Activated naive CD4-positive, alpha-beta T cell (primary cell): ENCODE measurements around the gene RPS3.

Source experiments
- DNase-seq, 4 experiments: peaks; one replicate each; lab custom pipeline; 2025; lab: John Stamatoyannopoulos, UW

Gene RPS3

DNA sequence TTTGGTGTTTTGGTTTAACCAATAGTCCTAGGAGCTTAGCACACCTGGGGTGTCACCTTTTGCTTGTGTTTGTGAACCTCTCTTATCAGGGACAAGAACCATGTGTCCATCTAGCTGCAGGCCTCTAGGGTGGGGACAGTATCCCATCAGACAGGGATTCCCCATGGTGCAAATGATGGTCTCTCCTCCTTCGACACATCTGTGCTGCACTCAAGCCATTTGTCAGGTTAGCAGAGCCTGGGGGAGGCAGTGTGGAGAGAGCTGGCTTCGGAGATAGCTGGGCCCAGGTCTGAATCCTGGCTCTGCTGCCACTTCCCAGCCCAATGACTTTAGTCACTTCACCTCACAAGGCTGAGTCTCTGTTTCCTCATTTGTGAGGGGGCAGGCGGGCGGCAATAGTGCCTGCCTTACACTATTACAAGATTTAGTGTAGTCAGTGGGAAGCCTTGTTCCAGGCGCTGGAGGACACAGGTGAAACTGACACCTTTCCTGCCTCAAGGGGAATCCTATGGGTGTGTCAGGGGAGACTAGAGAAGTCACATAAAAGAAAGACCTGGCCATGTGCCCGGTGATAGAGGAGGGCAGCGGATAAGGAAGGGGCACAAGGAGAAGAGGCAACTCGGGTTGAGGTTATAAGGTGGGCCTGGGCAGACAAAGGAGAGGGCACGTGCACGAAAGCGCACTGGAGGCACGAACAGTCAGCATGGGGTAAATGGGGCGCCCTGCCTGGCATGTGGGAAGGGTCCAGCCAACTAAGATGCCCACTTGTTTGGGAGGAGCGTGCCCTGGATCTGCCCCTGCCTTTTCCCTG, 21.1 kb downstream of the RPS3 start:
- no peak for DNase-seq

DNA sequence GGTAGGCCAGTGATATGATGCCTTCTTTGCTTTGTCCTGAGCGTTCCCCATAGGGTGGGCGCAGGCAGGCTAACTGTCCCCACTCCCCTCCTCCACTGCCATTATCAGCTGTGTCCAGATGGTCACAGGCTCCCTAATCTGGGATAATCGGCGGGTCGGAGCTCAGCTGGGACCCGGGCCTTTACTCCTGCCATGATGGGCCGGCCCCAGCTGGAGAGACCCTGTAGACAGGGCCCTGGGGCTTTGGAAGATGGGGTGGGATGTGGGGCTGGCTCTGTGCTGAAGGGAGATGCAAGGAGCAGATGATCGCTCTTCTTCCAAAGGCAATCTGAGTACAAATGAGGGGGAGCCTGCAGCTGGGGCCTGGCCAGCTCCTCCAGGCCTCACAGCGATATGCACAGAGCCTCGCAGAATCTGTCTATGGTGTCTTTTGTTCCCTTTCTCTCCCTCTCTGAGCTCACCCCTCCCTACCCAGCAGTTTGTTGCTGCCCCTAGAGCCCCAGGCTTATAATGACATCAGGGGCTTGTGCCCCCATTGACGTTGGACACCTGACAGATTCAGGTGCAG, 21.8 kb downstream of the RPS3 start:
- DNase-seq = no peak

DNA sequence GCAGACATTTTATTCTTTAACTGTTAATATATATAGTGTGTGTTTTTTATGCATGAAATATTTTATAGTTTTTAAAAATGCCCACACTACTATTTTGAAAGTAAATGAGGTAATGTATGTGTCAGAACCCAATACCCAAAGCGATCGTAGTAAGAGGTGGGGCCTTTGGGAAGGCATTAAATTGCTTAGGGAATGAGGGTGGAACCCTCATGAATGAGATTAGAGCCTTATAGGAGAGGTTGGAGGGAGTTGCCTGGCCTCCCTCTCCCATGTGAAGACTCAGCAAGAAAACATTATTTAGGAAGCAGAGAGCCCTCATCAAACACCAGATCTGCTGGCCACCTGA, 22.6 kb downstream of the RPS3 start:
- no peak for DNase-seq

DNA sequence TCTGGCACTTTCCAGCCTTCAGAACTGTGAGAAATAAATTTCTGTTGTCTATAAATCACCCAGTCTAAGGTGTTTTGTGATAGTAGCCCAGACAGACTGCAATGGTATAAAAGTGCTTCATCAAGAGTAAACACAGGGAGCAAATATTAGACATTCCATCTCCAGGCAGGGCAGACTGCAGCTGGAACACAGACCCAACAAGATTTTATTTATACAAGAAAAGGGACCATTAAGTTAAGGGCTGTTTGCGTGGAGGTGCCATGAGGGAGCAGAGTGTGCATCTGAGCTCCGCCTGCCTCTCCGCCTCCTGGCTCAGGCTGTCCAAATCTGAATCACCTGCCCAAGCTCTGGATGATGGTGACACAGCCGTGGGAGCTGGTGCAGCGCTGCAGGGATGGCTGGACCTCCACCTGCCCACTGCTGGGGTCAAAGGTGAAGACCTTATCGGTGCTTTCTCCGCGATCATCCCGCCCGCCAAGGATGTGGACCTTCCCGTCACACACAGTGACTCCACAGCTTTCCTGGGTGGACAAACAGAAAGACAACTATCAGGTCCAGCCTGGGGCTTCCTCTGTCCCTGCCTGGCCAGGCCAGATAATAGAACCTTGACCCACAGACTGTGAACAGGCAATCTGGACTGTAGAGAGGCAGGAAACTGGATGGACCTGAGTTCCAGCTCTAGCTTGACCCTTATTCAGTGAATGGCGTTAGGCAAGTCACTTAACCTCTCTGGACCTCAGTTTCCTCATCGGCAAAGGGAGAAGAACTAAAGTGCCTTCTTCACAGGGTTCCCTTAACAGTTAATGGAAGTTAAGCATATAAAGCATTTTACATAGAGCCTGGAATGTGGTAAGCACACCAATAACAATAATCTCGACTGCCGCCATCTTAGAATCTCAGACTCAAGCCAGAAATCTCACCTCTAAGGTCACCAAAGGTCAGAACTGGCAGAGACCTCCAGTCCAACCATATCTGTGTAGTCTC, 23.2 kb downstream of the RPS3 start:
- DNase-seq = no peak

DNA sequence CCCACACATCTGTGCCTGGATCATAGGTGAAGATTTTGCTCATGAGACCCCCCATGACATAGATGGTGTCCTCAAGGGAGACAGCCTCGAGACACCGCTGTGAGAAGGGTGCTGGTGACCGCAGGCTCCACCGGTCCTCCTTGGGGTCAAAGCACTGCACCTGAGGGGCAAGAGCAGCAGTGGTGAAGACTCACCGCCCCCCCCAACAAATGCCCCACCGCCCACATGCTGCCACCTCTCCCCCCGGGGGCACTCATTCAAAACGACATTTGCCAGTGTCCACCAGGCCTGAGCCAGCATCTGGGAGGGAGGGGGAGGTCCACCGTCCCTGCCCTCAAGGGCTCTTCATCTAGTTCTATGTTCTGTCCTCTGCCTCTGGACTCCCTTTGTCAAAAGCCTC, 24.4 kb downstream of the RPS3 start:
- DNase-seq = no peak

DNA sequence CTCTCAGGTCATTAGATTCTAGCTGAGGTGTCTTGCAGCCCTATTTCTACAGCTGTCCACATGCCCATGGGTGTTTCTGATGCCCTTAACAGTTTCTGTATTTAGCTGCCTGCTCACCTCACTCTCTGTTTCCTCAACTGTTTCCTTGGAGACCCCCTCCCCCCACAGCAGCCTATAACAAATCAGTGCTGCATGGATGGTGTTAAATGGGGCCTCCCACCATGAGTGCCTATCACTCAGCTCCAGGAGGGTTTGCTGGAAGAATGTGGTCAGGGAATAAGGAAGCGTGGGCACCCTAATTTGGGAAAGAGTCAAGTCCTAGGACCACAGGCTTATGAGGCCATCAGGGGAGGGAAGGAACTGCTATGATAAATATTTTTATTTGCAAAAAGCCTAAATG, 25.1 kb downstream of the RPS3 start:
- DNase-seq = no peak

DNA sequence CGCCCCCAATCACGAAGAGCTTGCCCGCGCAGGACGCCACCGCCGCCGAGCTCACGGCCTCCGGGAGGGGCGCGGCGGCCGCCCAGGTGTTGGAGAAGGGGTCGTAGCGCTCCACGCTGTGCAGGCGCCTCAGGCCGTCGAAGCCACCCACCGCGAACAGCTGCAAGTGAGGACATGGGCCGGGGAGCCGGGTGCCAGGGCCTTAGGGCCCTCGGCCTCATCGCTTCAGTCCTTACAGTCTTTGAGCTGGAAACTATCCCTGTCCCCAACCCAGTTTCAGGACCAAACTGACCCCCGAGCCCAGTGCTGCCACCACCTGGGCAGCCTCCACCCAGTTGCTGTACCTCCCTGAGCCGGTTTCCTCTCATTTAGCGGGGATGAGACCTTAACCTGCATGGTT, 26.1 kb downstream of the RPS3 start:
- no peak for DNase-seq

DNA sequence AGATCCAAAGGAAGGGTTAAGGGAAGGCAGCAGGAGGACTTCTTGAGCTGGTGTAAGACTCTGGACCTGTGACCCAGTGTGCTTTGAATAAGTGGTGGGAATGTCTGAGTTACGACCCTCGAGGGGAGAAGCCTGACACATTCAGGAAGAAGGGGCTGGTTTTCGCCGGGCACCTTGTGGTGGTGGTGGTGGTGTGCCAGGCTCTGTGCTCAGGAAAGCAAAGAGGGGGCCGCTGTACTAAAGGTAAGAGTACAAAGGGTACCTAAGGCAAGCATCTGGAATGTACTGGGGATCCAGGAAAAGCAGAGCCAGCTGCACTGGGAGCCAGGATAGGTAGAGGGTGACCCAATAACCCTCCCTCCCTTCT, 27.4 kb downstream of the RPS3 start:
- no peak for DNase-seq

DNA sequence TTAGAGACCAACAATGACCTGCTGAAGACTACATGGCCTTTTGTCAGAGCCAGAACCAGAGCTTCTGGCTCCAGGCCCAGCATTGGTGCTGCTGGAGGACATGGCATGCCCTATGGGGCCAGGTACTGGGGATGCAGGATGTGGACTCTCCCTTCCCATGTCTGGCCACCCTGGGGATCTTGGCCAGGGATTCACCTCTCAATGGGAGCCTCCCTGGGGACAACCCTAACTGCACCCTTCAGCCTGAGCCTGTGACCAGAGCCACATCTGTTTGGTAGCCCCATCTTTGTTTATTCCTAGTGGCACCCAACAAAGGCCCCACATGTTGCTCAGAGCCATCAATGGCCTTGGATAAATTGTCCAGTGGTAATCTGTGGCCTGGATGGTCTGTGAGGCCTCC, 27.9 kb downstream of the RPS3 start:
- DNase-seq = no peak

DNA sequence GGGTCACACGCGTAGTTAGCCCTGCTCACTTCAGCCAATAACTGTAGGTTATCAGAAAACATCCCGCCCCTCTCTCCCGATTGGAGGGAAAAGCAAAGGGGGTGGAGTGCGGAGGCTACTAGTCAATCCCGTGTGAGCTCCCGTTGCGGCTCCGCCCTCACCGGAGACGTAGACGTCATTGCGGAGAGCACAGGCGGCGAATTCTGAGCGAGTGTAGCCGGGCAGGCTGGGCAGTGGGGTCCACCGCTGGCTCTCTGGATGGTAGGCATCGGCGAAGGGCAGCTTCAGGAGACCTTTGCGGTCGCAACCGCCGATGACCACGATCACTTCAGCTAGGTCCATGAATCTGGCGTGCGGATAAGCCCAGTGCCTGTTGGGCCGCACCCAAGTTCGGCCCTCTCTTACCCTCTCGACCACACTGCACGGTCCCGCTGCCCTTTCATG, 29.0 kb downstream of the RPS3 start:
- peak in 3 of 4 experiments; percentile 18 to 30 (median 27) for DNase-seq

DNA sequence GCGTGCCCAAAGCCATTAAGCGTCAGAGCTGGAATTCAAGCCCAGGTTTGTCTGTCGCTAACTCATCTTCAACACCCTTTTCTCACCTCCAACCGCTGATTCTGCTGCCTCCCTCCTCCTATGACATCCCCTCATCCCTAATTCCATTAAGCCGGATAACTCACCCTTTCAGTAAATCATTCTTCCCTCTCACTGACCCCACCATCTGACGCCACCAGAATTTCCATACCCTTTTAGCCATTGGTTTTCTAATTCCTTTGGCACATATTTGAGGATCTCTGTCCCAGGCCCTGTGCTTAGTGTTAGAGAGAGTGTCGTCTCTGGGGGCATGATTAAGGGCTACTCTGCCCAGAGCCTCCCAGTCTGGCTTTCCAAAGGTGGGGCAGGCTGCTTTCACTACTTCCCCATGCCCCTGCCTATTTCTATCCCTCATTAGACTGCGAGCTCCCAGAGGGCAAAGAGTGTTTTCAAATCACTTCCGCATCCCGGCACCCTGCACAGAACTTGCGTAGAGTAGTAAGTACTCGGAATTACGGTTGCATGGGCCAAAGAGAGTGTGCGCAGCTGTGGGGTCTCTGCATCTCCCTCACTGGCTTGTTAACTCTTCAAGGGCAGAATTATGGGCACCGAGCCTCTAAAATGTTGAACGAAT, 29.8 kb downstream of the RPS3 start:
- DNase-seq = no peak

DNA sequence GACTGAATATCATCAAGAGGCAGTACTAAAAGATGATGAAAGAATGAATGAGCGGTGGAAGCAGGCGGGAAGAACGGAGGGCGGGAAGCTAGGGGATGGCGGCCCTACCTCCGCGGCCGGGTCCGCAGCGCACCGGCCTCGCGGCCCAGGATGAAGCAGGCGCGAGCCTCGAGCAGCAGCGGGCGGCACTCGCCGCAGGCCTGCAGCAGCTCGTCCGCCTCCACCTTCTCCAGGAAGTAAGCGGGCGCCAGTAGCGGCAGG, 30.3 kb downstream of the RPS3 start:
- DNase-seq = no peak

DNA sequence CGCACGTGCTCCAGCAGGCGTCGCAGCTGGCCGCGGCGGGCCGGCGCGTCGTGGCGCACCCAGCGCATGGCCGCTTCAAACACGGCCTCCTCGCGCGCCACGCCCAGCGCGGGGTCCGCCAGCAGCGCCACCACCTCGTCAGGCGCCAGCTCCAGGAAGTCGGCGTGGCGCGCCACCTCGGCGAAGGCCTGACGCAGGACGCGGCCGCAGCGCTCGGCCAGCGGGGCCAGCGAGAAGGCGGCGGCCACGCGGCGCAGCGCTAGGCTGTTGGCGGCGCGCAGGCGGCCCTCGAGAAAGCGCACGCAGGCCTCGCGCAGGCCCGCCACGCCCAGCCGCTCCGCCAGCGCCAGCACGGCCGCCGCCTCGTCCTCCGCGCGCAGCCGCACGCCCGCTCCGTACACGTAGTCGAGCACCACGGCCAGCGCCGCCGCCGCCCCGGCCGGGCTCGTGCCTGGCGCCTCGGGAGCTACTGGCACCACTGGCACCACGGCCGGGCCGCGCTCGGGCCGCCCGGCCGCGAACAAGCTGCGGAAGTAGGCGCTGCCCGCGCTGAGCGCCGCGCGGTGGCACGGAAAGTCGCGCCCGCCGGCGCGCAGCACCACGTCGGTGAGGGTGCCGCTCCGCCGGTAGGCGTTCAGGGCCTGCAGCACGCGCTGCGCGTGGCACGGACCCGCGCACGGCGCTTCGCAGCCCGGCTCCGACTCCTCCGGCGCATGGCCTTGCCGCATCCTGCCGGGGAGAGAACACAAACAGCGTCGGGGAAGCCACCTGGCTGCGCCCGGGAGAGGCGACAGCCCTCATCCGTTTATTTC, 30.8 kb downstream of the RPS3 start:
- peak in 2 of 4 experiments; percentile 19 to 54 for DNase-seq

DNA sequence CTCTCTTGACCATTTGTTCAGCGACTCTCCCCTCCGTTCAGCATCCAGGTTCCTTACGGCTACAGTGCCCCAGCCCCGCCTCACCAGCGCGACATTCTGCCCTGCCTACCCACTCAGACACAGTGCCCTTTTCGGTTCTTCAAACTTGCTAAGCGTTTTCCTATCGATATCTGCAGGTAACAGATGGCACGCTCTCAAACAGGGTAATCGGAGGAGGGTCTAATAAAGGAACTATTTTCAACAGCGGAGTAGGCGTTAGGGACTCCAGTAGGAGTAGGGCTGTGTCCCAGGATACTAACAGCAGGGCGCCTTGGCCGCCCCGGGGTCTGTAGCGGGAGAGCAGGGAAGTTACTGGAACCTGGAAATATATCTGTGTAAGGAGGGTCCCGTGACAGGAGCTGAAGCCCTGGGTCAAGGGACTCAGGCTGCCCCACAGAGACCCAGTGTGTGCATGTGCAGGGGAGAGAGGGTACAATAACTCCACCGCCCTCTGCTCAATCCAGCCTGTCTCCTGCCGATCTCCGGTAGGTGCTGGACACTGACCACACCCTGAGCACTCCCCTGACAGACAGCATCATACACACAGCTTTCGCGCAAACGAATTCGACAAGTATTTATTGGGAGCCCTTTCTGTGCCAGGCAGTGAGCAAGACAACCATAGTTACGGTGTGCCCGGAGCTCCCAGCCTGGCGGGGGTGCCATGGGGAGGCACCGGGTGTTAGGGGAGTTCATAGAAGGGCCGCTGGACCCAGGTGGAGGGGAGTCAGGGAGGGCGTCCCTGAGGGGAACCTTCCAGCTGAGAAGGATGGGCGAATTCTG, 31.6 kb downstream of the RPS3 start:
- DNase-seq = no peak

DNA sequence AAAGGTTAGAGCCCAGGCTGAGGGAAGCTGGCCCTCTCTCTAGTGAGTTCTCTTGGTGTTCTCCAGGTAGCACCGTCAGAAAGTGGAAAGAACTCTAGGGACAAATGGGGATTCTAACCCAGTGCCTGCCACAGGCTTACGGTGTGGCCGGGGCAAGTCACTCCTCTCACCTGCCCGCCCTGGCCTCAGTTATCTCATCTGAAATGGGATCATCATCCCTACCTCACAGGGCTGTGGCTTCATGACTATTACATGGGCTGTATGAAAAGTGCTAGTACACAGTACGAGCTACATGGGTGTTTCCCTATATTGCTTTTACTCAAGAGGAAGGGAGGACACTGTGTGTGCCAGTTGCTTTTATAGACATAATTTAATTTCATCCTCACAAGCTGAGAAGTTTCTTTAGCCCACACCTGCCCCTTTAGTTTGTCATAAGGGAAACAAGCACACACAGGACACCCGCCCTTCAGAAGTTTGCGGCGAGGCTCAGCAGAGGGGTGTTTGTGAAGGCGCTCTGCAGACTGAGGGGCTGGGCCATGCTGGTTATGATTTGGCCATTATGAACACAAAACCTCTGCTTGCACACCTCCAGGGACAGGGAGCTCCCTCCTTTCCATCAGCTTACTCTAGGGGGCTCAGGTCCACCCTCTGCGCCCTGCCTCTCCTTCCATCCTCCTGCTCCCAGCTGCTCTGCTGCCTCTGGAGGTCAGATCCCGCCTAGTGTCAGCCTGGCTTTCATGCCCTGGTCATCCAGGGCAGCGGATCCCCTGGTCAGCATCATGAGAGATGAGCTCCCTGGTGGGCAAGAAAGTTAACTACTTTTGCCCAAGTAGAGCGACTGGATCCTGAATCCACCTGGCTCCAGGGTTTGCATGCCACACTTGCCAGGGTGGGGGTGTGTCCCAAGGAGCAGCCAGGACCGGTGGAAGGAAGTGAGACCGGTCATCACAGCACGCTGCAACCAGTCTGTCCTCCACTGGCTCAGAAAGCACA, 32.5 kb downstream of the RPS3 start:
- DNase-seq = no peak

DNA sequence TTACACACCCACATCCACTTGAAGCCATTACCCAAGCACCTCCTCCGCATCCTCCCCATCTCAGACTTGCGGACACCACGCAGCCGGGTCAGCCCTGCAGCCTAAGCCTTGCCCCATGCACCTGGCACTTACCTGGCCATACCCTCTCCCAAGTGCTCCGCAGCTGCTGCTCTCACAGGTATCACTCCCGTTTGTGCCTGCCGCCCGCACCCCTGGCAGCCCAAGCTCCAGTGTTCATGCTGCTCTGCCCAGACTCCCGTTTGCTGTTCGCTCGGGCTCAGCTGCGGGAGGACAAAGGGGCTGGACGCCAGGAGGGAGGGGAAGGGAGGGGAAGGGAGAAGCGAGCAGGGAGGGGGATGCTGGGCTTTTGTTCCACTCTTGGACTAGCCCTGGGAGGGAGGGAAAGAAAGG, 33.6 kb downstream of the RPS3 start, which contains the start of gene KLHL35:
KLHL35 (minus strand) TSS at position 293 of the 411 bp plus-strand sequence. CDS start 2,574 bp downstream, outside the sequence.
- DNase-seq = no peak

DNA sequence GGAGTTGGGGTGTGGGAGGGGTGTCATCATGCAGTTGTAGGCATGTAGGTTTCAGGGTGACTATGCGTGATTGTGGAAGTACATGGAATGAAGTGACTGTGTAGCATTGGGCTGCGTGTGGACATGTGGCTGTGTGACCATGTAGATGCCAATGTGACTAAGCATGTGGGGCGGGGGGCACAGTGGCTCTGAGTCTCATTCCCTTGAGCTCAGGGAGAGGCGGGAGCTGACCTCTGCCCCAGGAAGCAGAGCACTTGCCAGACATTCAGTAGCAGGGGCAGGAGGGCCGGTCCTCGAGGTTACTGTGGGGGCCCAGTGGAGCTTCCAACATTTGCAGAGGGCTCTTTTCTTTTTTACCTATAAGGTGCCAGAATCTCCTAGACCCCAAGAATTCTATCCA, 34.1 kb downstream of the RPS3 start:
- no peak for DNase-seq

DNA sequence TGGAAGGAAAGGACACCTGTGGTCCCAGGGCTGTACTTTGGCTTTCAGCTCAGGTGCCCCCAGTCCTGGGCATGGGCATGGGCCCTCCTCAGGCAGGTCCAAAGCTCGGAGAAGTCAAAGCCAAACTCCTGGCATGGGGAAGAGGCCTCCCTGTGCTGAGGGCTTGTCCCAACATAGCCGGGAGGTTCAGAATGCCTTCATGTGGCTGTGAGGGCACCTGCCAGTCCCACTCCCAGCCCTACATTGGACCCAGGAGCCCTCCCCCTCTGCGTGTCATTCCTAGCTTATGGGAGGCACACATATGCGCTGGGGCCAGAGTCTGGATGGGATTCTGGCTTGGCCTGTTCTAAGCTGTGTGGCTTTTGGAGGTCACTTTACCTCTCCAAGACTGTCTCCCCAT, 34.7 kb downstream of the RPS3 start:
- DNase-seq = no peak

DNA sequence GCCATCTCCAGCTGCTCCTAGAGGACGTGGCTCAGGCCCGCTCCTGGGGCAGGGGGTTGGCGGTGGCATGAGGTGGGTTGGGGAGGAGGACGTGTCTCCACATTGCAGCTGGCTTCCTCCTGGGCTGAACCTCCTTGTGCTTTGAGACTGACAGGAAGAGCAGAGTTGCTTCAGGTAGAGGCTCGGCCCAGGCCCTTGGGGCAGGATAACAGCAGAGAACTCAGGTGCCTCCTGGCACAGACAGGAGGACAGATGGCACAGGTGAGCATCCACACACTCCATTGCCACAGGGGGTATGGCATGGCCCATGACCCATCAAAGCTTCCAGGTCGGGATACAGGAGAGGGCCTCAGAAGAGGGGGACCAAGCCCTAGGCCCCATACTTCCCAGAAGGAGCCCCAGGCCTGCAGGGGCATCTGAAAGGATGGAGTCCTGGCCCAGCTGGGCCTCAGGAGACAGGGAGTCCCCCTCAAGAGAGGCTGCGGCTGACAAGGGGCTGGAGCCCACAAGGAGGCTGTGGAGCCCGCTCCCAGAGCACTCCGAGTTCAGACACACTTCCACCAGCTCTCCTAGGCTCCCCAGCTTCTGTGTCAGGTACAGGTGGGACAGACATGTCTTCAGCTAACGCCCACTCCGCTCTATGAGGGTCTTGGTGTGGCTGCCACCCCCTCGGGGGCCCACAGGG, 35.7 kb downstream of the RPS3 start:
- no peak for DNase-seq
